ENCODE measurements around the gene ATP5F1D. TPM values are rescaled to one million over a fixed set of nuclear protein-coding genes. Genes with fewer than 3 reads are reported as not detected.
A peak's percentile ranks its signal among the peaks of the same experiment; 100 is the strongest.

Gene ATP5F1D
- total and polyA plus RNA-seq, 2 of the 13 experiments (the other 11 are each of a cell fraction or from before 2014, with no cell fraction given) = 39.4 to 78.7 TPM

GRCh38 chr19:1269065-1269477, 27.5 kb downstream of the ATP5F1D start, which contains the start of gene CIRBP (continued):
- TF ChIP-seq ZBED4 (CRISPR knock-in tag; IDR thresholded peaks at IDR 0.05; ENCODE audit: borderline replicate concordance) (peak; percentile 79), FOXC1 (CRISPR knock-in tag; IDR thresholded peaks at IDR 0.05; ENCODE audit: borderline replicate concordance) (0 out of 2 replicates have a peak, but pooled peaks have one; percentile 9), RELA (CRISPR knock-in tag; IDR thresholded peaks at IDR 0.05) (no peak), ZNF264 (CRISPR knock-in tag; IDR thresholded peaks at IDR 0.05) (no peak; the same call in 1 of the 2 replicates), ZNF790 (CRISPR knock-in tag; IDR thresholded peaks at IDR 0.05; ENCODE audit: borderline replicate concordance) (no peak), RARA (CRISPR knock-in tag; IDR thresholded peaks at IDR 0.05) (no peak; the same call in 1 of the 2 replicates), ZBTB7A (CRISPR knock-in tag; IDR thresholded peaks at IDR 0.05) (no peak), ZIK1 (CRISPR knock-in tag; IDR thresholded peaks at IDR 0.05; ENCODE audit: borderline replicate concordance, low read depth) (peak; percentile 76; the same call in 1 of the 2 replicates), PATZ1 (CRISPR knock-in tag; IDR thresholded peaks at IDR 0.05) (peak; percentile 84), RFXAP (CRISPR knock-in tag; IDR thresholded peaks at IDR 0.05; ENCODE audit: borderline replicate concordance) (peak; percentile 25; the same call in 1 of the 2 replicates), ZNF276 (CRISPR knock-in tag; IDR thresholded peaks at IDR 0.05; ENCODE audit: low read depth) (0 out of 2 replicates have a peak, but pooled peaks have one; percentile 23), HNF1B (CRISPR knock-in tag; IDR thresholded peaks at IDR 0.05) (peak; percentile 59; the same call in 1 of the 2 replicates), CBX5 (CRISPR knock-in tag; IDR thresholded peaks at IDR 0.05; ENCODE audit: borderline replicate concordance) (peak; percentile 22; the same call in 1 of the 2 replicates), SRF (IDR thresholded peaks at IDR 0.05; ENCODE audit: low read depth, low read length) (no peak), HMGA1 (CRISPR knock-in tag; conservative IDR thresholded peaks at IDR 0.05) (no peak), MLX (CRISPR knock-in tag; IDR thresholded peaks at IDR 0.05) (0 out of 2 replicates have a peak, but pooled peaks have one; percentile 19), CSRNP2 (CRISPR knock-in tag; conservative IDR thresholded peaks at IDR 0.05; ENCODE audit: low read depth) (no peak), SP5 (CRISPR knock-in tag; IDR thresholded peaks at IDR 0.05; ENCODE audit: borderline replicate concordance, low read depth) (peak; percentile 72; the same call in 1 of the 2 replicates)

Measured in HepG2 (cell line).